Measurements from ENCODE around the gene PLEKHA4.

DNA sequence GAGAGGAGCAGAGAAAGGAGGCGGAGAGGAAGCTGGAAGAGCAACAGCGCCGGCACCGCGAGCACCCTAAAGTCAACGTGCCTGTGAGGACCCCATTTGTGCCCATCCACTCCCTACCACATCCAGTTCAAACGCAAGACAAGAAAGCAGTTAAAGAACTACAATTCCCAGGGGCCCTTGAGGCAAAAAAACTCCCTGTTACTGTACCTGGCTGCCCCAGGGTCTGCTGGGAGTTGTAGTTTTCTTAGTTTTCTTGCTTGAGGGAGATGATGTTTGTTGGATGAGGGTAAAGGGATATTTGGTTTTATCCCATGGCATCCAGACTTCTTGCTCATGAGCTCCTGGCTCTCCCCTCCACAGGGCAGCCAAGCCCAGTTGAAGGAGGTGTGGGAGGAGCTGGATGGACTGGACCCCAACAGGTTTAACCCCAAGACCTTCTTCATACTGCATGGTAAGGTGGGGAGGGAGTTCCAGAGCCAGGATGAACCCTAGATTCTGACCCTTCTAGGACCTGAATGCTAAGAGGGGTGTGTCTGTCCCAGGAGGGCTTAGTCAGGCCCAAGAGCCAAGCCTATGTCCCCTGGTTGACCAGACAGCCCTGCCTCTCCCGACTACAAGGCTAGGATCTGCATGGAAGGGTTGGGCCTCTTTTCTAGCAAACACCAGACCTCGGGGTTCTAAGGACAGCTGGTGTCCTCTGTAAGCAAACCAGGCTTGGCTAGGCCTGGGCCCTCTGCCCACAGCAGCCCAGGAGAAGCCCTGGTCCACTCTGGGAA, 44.9 kb upstream of the PLEKHA4 start:
- TF ChIP-seq, protein P1, sequence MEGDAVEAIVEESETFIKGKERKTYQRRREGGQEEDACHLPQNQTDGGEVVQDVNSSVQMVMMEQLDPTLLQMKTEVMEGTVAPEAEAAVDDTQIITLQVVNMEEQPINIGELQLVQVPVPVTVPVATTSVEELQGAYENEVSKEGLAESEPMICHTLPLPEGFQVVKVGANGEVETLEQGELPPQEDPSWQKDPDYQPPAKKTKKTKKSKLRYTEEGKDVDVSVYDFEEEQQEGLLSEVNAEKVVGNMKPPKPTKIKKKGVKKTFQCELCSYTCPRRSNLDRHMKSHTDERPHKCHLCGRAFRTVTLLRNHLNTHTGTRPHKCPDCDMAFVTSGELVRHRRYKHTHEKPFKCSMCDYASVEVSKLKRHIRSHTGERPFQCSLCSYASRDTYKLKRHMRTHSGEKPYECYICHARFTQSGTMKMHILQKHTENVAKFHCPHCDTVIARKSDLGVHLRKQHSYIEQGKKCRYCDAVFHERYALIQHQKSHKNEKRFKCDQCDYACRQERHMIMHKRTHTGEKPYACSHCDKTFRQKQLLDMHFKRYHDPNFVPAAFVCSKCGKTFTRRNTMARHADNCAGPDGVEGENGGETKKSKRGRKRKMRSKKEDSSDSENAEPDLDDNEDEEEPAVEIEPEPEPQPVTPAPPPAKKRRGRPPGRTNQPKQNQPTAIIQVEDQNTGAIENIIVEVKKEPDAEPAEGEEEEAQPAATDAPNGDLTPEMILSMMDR (optimal IDR thresholded peaks at IDR 0.05 in 1 of 3, IDR thresholded peaks at IDR 0.05 in 1 of 3, conservative IDR thresholded peaks at IDR 0.05 in 1 of 3; ENCODE audit: extremely low read depth in 1 of 3, insufficient read depth in 2 of 3, low read length in 3 of 3): no peak
- TF ChIP-seq EZH2 (IDR thresholded peaks at IDR 0.05; ENCODE audit: low read length): no peak
